K562 (cell line): ENCODE measurements around the gene SLC16A10. TPM values are rescaled to one million over a fixed set of nuclear protein-coding genes. Genes with fewer than 3 reads are reported as not detected.

ENCODE experiments used
- ATAC-seq: fragments of 200-7000 bp; cut with Tn5 transposase; 3 replicates; pipeline ENCODE4 v1.9.1; 2020; ENCODE audit warnings: moderate library complexity
- BruUV-seq: library from RNA; stranded (reverse); fragments of 400-500 nt; replicated peaks from 2 replicates; lab custom pipeline; 2021; lab: Mats Ljungman, UMichigan
- CTCF ChIA-PET: fragments of 300-600 bp; formaldehyde crosslinking; extraction: SDS; loops from one replicate; lab custom pipeline; 2021; ENCODE audit warnings: low intra/inter-chr PET ratio; lab: Yijun Ruan, JAX
- POLR2A ChIA-PET: fragments of 300-600, 350-650 bp; sonication (Branson Sonifier 250); formaldehyde crosslinking; extraction: SDS; loops from one replicate; lab custom pipeline; 2021; ENCODE audit warnings: antibody characterized with exemption, inconsistent platforms; lab: Yijun Ruan, JAX
- DNase-seq, 4 experiments: peaks; one replicate each; pipeline versions ENCODE4 v3.0.0 to v3.0.0-alpha.2; 2011 to 2018; ENCODE audit warnings: low spot score in 3 of 4, mixed read lengths in 3 of 4; ENCODE audit errors: extremely low read depth in 1 of 4
- FAIRE-seq: peaks from 2 replicates; lab custom pipeline; 2011; peaks lifted over from hg19 to GRCh38; lab: Jason Lieb, UNC
- H2AFZ ChIP-seq: 2 replicates; pipeline ENCODE4 v1.6.0; 2011; ENCODE audit warnings: low read depth, low read length, control low read depth, inconsistent platforms
- H3K27ac ChIP-seq: fragments of 200-600 bp; 3 replicates; pipeline ENCODE4 v1.8.0; 2011; ENCODE audit warnings: low read depth, mild to moderate bottlenecking, control low read depth, inconsistent platforms, low read length, moderate library complexity, mixed read lengths; ENCODE audit errors: extremely low read depth
- H3K27me3 ChIP-seq, 2 experiments: fragments of 300-600 bp in 1 of 2; 2 replicates in 1 of 2; 3 replicates in 1 of 2; pipeline versions ENCODE4 v1.6.0 to v1.8.0; 2011; ENCODE audit warnings: inconsistent platforms in 2 of 2, low read length in 2 of 2, mild to moderate bottlenecking in 1 of 2, mixed read lengths in 1 of 2, moderate library complexity in 1 of 2; ENCODE audit not compliant: control insufficient read depth in 2 of 2, insufficient read depth in 2 of 2
- H3K36me3 ChIP-seq: fragments of 300-600 bp; 3 replicates; pipeline ENCODE4 v1.8.0; 2011; ENCODE audit warnings: mild to moderate bottlenecking, low read length, inconsistent platforms; ENCODE audit not compliant: control insufficient read depth, insufficient read depth
- H3K4me1 ChIP-seq, 2 experiments: fragments of 200-600 bp in 1 of 2; replicated peaks in 1 of 2; 2 replicates in 1 of 2; 3 replicates in 1 of 2; pipeline versions ENCODE4 v1.5.1 to v1.8.0; 2011; ENCODE audit warnings: inconsistent platforms in 2 of 2, low read length in 2 of 2, mild to moderate bottlenecking in 1 of 2, mixed read lengths in 1 of 2, moderate library complexity in 1 of 2; ENCODE audit not compliant: control insufficient read depth in 2 of 2, insufficient read depth in 2 of 2
- H3K4me2 ChIP-seq: 2 replicates; pipeline ENCODE4 v1.6.1; 2011; ENCODE audit warnings: low read length, control low read depth, inconsistent platforms, mixed read lengths; ENCODE audit not compliant: insufficient read depth
- H3K4me3 ChIP-seq: fragments of 200-600 bp; sonication (generic), shearing (Covaris generic); 2 replicates; pipeline ENCODE4 v1.5.1; 2016; ENCODE audit warnings: control low read depth, inconsistent platforms
- H3K79me2 ChIP-seq: fragments of 200-600 bp; 3 replicates; pipeline ENCODE4 v1.8.0; 2011; ENCODE audit warnings: low read length, inconsistent platforms; ENCODE audit not compliant: control insufficient read depth, insufficient read depth
- H3K9ac ChIP-seq, 2 experiments: 2 replicates each; pipeline versions ENCODE4 v1.6.0 to v1.6.1; 2011; ENCODE audit warnings: low read depth in 2 of 2, low read length in 2 of 2, control low read depth in 1 of 2, inconsistent platforms in 1 of 2, mild to moderate bottlenecking in 1 of 2, mixed read lengths in 1 of 2; ENCODE audit not compliant: insufficient read depth in 1 of 2
- H3K9me1 ChIP-seq: one replicate; pipeline ENCODE4 v1.6.0; 2011; ENCODE audit warnings: inconsistent platforms, mild to moderate bottlenecking, low read length, moderate library complexity; ENCODE audit not compliant: control insufficient read depth, insufficient read depth
- H3K9me3 ChIP-seq: replicated peaks from 2 replicates; pipeline ENCODE4 v1.5.1; 2011; ENCODE audit warnings: low read depth, low read length, inconsistent platforms; ENCODE audit not compliant: control insufficient read depth, insufficient read depth
- H4K20me1 ChIP-seq: replicated peaks from 2 replicates; pipeline ENCODE4 v1.6.1; 2011; ENCODE audit warnings: low read length, inconsistent platforms, mixed read lengths; ENCODE audit not compliant: control insufficient read depth, insufficient read depth
- CEBPG ChIP-seq, 3 experiments: fragments of 200-800 bp in 1 of 3; sonication (Bioruptor generic) in 1 of 3; sonication (generic) in 1 of 3; formaldehyde crosslinking in 1 of 3; IDR thresholded peaks in 2 of 3; conservative IDR thresholded peaks in 1 of 3; 2 replicates each; pipeline versions ENCODE4 v1.6.1 to v1.8.0; 2016 to 2022; ENCODE audit warnings: missing compliant biosample characterization in 2 of 3, missing genetic modification characterization in 2 of 3, mild to moderate bottlenecking in 1 of 3, missing genetic modification reagents in 1 of 3
- CTCFL ChIP-seq: IDR thresholded peaks from 2 replicates; pipeline ENCODE4 v1.6.1; 2011; ENCODE audit warnings: borderline replicate concordance, low read depth, mild to moderate bottlenecking, moderate library complexity, low read length; ENCODE audit not compliant: insufficient read depth, poor library complexity, severe bottlenecking
- ETV6 ChIP-seq, 3 experiments: fragments of 150-350 bp in 1 of 3; sonication (generic) in 1 of 3; formaldehyde crosslinking in 1 of 3; IDR thresholded peaks; 2 replicates each; pipeline versions ENCODE4 v1.6.1 to v1.8.0; 2014 to 2022; ENCODE audit warnings: borderline replicate concordance in 2 of 3, low read depth in 2 of 3, antibody characterized with exemption in 1 of 3, low read length in 1 of 3, mild to moderate bottlenecking in 1 of 3, missing genetic modification reagents in 1 of 3
- SAFB ChIP-seq: fragments of 200-400 bp; formaldehyde crosslinking; IDR thresholded peaks from 2 replicates; pipeline ENCODE4 v1.6.1; 2017; ENCODE audit warnings: low read depth, low read length, borderline replicate concordance
- SETDB1 ChIP-seq: IDR thresholded peaks from one replicate; pipeline ENCODE4 v1.6.1; 2012; ENCODE audit warnings: low read length, control low read depth, inconsistent platforms
- SMAD4 ChIP-seq: fragments of 250-450 bp; sonication (Bioruptor Pico); conservative IDR thresholded peaks from 2 replicates; pipeline ENCODE4 v1.8.0; 2021; ENCODE audit warnings: inconsistent platforms, mild to moderate bottlenecking, moderate library complexity
- TRIM28 ChIP-seq: fragments of 450-650 bp; IDR thresholded peaks from 2 replicates; pipeline ENCODE4 v1.6.1; 2017
- ZBTB33 ChIP-seq: sonication (generic); formaldehyde crosslinking; IDR thresholded peaks from 2 replicates; pipeline ENCODE4 v1.8.1; 2023; ENCODE audit warnings: mild to moderate bottlenecking, missing genetic modification reagents
- ZNF174 ChIP-seq: fragments of 250-450 bp; sonication (Bioruptor Pico); IDR thresholded peaks from 2 replicates; pipeline ENCODE4 v1.4.0; 2020; ENCODE audit warnings: mild to moderate bottlenecking
- ZNF274 ChIP-seq: IDR thresholded peaks from 2 replicates; pipeline ENCODE4 v1.6.1; 2011; ENCODE audit warnings: low read depth, mild to moderate bottlenecking, low read length, moderate library complexity, borderline replicate concordance
- ZNF277 ChIP-seq: fragments of 250-450 bp; sonication (Bioruptor Pico); IDR thresholded peaks from 2 replicates; pipeline ENCODE4 v1.8.0; 2022; ENCODE audit warnings: inconsistent platforms, mild to moderate bottlenecking, moderate library complexity, borderline replicate concordance
- WGBS: fragments of 100-300 bp; shearing (Covaris generic); methylation state at CpG from one replicate; pipeline ENCODE4 v1.1.6; 2016; ENCODE audit warnings: low coverage, mixed read lengths; ENCODE audit not compliant: insufficient coverage; ENCODE audit errors: missing lambda C conversion rate; 5-methylcytosine and 5-hydroxymethylcytosine counted together
- in situ Hi-C: fragments of 300-500 bp; cut with MboI; formaldehyde crosslinking; loops from 4 replicates; pipeline ENCODE4 v1.15.0; 2018; ENCODE audit warnings: inconsistent platforms, mixed read lengths
- intact Hi-C: fragments of 100-400 bp; cut with micrococcal nuclease; formaldehyde crosslinking; loops from 2 replicates; pipeline ENCODE4 v1.14.2; 2022
- polyA plus RNA-seq, 8 experiments: library from polyadenylated mRNA; depleted of rRNA in 4 of 8; stranded (reverse) in 5 of 8; unstranded in 3 of 8; fragments of >200 nt; fragmentation: Nextera tagmentation in 2 of 8; fragmentation: Illumina TruSeq in 1 of 8; extraction: Ambion mirVana in 2 of 8; extraction: Trizol in 1 of 8; gene quantifications; 2 replicates each; pipeline versions ENCODE4 v1.2.1 to v1.2.3, GENCODE V29; 2011 to 2014; ENCODE audit warnings: inconsistent platforms in 1 of 8, missing spikeins in 1 of 8
- total RNA-seq, 7 experiments: library from RNA; depleted of rRNA in 6 of 7; stranded (reverse); fragments of >200 nt in 6 of 7; fragmentation: Illumina TruSeq in 2 of 7; extraction: Trizol in 2 of 7; gene quantifications; 2 replicates each; pipeline versions ENCODE4 v1.2.1 to v1.2.3, GENCODE V29; 2011 to 2021; ENCODE audit warnings: low replicate concordance in 1 of 7
- TF ChIP-seq, protein P1 (sequence below): fragments of 450-650 bp; IDR thresholded peaks from 2 replicates; pipeline ENCODE4 v1.6.1; 2016; ENCODE audit warnings: antibody characterized with exemption
- TF ChIP-seq, protein P2 (sequence below): fragments of 450-650 bp; conservative IDR thresholded peaks from 2 replicates; pipeline ENCODE4 v1.6.1; 2016; ENCODE audit warnings: missing genetic modification characterization, low read depth, mild to moderate bottlenecking, missing compliant biosample characterization, moderate library complexity

SLC16A10 gene
- total and polyA plus RNA-seq, 9 of the 15 experiments (the other 6 are each of a cell fraction or from before 2014, with no cell fraction given) = 0.02 to 0.54 (median 0.24) TPM; not detected in 4

GRCh38 chr6:111173341-111173740, 86.0 kb downstream of the SLC16A10 start:
- Histone ChIP-seq H3K36me3 (no peaks in the 10 kb centered on the region), H3K9ac (no peak overlapping the region), H3K9me1 (no peaks in the 10 kb centered on the region), H3K4me3 (no peak overlapping the region), H3K4me1 (no peaks in the 10 kb centered on the region), H3K27me3 (peaks cover 7 to 9% of the 10 kb centered on the region in 2 experiments; a peak in 4 of 5 replicates), H3K79me2 (no peaks in the 10 kb centered on the region), H2AFZ (no peak overlapping the region), H4K20me1 (no peaks in the 10 kb centered on the region), H3K4me2 (no peak overlapping the region), H3K9me3 (no peaks in the 10 kb centered on the region), H3K27ac (no peak overlapping the region)
- no peak for FAIRE-seq
- ChIA-PET POLR2A (no interaction called here), CTCF (no interaction called here)
- in situ Hi-C loops = no loop called here
- DNase-seq = no peak
- intact Hi-C loops = no loop called here
- no peak for ATAC-seq
- no TSS peak for BruUV-seq
- 0% methylated on average over 2 of the region's 2 CpGs for WGBS
- TF ChIP-seq ZNF277 (CRISPR knock-in tag) = no peak
- no peak for TF ChIP-seq ETV6 (IDR thresholded peaks at IDR 0.05; ENCODE audit: borderline replicate concordance in 1 of 2, low read depth in 2 of 2, low read length in 1 of 2)
- no peak for TF ChIP-seq ETV6 (CRISPR knock-in tag; IDR thresholded peaks at IDR 0.05; ENCODE audit: borderline replicate concordance)
- TF ChIP-seq SETDB1 = no peak
- TF ChIP-seq CTCFL = no peak
- TF ChIP-seq ZNF274 = no peak
- TF ChIP-seq, protein P1, sequence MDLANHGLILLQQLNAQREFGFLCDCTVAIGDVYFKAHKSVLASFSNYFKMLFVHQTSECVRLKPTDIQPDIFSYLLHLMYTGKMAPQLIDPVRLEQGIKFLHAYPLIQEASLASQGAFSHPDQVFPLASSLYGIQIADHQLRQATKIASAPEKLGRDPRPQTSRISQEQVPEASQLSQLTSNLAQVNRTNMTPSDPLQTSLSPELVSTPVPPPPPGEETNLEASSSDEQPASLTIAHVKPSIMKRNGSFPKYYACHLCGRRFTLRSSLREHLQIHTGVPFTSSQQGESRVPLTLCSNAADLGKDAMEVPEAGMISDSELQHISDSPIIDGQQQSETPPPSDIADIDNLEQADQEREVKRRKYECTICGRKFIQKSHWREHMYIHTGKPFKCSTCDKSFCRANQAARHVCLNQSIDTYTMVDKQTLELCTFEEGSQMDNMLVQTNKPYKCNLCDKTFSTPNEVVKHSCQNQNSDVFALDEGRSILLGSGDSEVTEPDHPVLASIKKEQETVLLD = no peak
- TF ChIP-seq SMAD4 (CRISPR knock-in tag) = no peak
- TF ChIP-seq ZNF174 = no peak
- TF ChIP-seq, protein P2, sequence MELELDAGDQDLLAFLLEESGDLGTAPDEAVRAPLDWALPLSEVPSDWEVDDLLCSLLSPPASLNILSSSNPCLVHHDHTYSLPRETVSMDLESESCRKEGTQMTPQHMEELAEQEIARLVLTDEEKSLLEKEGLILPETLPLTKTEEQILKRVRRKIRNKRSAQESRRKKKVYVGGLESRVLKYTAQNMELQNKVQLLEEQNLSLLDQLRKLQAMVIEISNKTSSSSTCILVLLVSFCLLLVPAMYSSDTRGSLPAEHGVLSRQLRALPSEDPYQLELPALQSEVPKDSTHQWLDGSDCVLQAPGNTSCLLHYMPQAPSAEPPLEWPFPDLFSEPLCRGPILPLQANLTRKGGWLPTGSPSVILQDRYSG (tag) = no peak
- no peak for TF ChIP-seq TRIM28
- TF ChIP-seq SAFB = no peak
- TF ChIP-seq ZBTB33 (CRISPR knock-in tag) = no peak
- no peak for TF ChIP-seq CEBPG (CRISPR knock-in tag; IDR thresholded peaks at IDR 0.05)
- no peak for TF ChIP-seq CEBPG (tag; conservative IDR thresholded peaks at IDR 0.05 in 1 of 2, IDR thresholded peaks at IDR 0.05 in 1 of 2)
